ENCODE results near the gene MAGI2. TPM values are rescaled to one million over a fixed set of nuclear protein-coding genes. Genes with fewer than 3 reads are reported as not detected.

The MAGI2 gene
- total RNA-seq, 1 donor from 2014 or later: 5.4 TPM

GRCh38 chr7:78279032-78279431 is 1174.4 kb downstream of the MAGI2 start:
- no peaks in the 10 kb centered on the region for H3K9me3 ChIP-seq (ENCODE audit: insufficient read depth, low read depth, low read length)
- peak overlapping the region; percentile 73 for H3K27ac Mint-ChIP-seq (ENCODE audit: unreplicated experiment)
- H3K4me2 ChIP-seq (ENCODE audit: low read length): peak overlapping the region; percentile 50
- no peaks in the 10 kb centered on the region for H4K20me1 ChIP-seq (ENCODE audit: insufficient read depth, low read length)
- peaks cover 13% of the 10 kb centered on the region for H3K4me1 ChIP-seq (ENCODE audit: insufficient read depth, low read length)
- peaks cover 13% of the 10 kb centered on the region for H3K4me1 Mint-ChIP-seq (ENCODE audit: low read depth, unreplicated experiment)
- H3K27me3 Mint-ChIP-seq (ENCODE audit: low read depth, unreplicated experiment): no peaks in the 10 kb centered on the region
- peak overlapping the region; percentile 46 for H3K4me3 Mint-ChIP-seq (ENCODE audit: unreplicated experiment)
- no peaks in the 10 kb centered on the region for H3K36me3 ChIP-seq (ENCODE audit: insufficient read depth, low read length)
- H3K36me3 Mint-ChIP-seq (ENCODE audit: low read depth, unreplicated experiment): no peaks in the 10 kb centered on the region
- H2AFZ ChIP-seq (ENCODE audit: low read depth, low read length): no peak overlapping the region
- H3K27me3 ChIP-seq (ENCODE audit: insufficient read depth, low read length): no peaks in the 10 kb centered on the region
- no peak overlapping the region for H3K4me3 ChIP-seq (ENCODE audit: insufficient read depth, low read depth, low read length)
- H3K27ac ChIP-seq (ENCODE audit: low read depth, low read length): peak overlapping the region; percentile 34
- no peak for TF ChIP-seq EZH2 (IDR thresholded peaks at IDR 0.05; ENCODE audit: insufficient read depth, low read length)
- TF ChIP-seq, protein P1, sequence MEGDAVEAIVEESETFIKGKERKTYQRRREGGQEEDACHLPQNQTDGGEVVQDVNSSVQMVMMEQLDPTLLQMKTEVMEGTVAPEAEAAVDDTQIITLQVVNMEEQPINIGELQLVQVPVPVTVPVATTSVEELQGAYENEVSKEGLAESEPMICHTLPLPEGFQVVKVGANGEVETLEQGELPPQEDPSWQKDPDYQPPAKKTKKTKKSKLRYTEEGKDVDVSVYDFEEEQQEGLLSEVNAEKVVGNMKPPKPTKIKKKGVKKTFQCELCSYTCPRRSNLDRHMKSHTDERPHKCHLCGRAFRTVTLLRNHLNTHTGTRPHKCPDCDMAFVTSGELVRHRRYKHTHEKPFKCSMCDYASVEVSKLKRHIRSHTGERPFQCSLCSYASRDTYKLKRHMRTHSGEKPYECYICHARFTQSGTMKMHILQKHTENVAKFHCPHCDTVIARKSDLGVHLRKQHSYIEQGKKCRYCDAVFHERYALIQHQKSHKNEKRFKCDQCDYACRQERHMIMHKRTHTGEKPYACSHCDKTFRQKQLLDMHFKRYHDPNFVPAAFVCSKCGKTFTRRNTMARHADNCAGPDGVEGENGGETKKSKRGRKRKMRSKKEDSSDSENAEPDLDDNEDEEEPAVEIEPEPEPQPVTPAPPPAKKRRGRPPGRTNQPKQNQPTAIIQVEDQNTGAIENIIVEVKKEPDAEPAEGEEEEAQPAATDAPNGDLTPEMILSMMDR (IDR thresholded peaks at IDR 0.05; ENCODE audit: insufficient read depth, low read depth, low read length): no peak
- FAIRE-seq: peak; percentile 99
- DNase-seq (ENCODE audit: low read depth): peak; percentile 81
- no peaks in the 10 kb centered on the region for H3K79me2 ChIP-seq (ENCODE audit: insufficient read depth, low read length)
- H3K9me3 Mint-ChIP-seq (ENCODE audit: unreplicated experiment): peaks cover 2% of the 10 kb centered on the region
- H3K9ac ChIP-seq (ENCODE audit: low read length): peak overlapping the region; percentile 19

DNA sequence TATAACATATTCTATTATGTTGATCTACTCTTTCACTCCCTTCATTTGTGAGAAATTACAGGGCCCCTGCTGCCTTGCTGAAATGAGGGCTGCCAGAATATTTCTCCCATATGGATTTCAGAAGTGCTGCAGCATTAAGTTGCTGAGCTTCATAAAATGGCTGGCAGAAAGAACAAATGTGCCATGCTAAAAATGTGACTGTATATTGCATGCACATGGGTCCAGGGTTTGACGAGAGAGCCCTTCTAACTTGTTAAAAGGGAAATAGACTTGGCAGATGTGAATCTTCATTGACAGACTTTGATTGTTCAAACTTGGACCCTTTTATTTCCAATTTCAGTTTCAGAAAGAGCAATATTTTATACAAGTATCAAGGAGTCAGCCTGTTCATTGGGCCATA is 1186.3 kb downstream of the MAGI2 start:
- H3K36me3 Mint-ChIP-seq (ENCODE audit: low read depth, unreplicated experiment): no peaks in the 10 kb centered on the region
- Histone ChIP-seq H3K4me1 (ENCODE audit: insufficient read depth, low read length) (no peaks in the 10 kb centered on the region), H3K27ac (ENCODE audit: low read depth, low read length) (no peak overlapping the region), H3K4me2 (ENCODE audit: low read length) (no peak overlapping the region), H3K9ac (ENCODE audit: low read length) (no peak overlapping the region), H2AFZ (ENCODE audit: low read depth, low read length) (no peak overlapping the region), H3K27me3 (ENCODE audit: insufficient read depth, low read length) (no peaks in the 10 kb centered on the region), H4K20me1 (ENCODE audit: insufficient read depth, low read length) (no peaks in the 10 kb centered on the region), H3K79me2 (ENCODE audit: insufficient read depth, low read length) (no peaks in the 10 kb centered on the region), H3K4me3 (ENCODE audit: insufficient read depth, low read depth, low read length) (no peak overlapping the region), H3K9me3 (ENCODE audit: insufficient read depth, low read depth, low read length) (no peaks in the 10 kb centered on the region), H3K36me3 (ENCODE audit: insufficient read depth, low read length) (no peaks in the 10 kb centered on the region)
- FAIRE-seq: no peak
- DNase-seq (ENCODE audit: low read depth): no peak
- peaks cover 24% of the 10 kb centered on the region for H3K9me3 Mint-ChIP-seq (ENCODE audit: unreplicated experiment)
- no peaks in the 10 kb centered on the region for H3K4me1 Mint-ChIP-seq (ENCODE audit: low read depth, unreplicated experiment)
- TF ChIP-seq EZH2 (IDR thresholded peaks at IDR 0.05; ENCODE audit: insufficient read depth, low read length): no peak
- TF ChIP-seq, protein P1 (IDR thresholded peaks at IDR 0.05; ENCODE audit: insufficient read depth, low read depth, low read length): no peak
- no peaks in the 10 kb centered on the region for H3K27me3 Mint-ChIP-seq (ENCODE audit: low read depth, unreplicated experiment)
- no peak overlapping the region for H3K27ac Mint-ChIP-seq (ENCODE audit: unreplicated experiment)
- no peak overlapping the region for H3K4me3 Mint-ChIP-seq (ENCODE audit: unreplicated experiment)

GRCh38 chr7:78265486-78265885 is 1188.0 kb downstream of the MAGI2 start:
- H3K4me2 ChIP-seq (ENCODE audit: low read length): no peak overlapping the region
- no peaks in the 10 kb centered on the region for H3K27me3 Mint-ChIP-seq (ENCODE audit: low read depth, unreplicated experiment)
- H3K9me3 ChIP-seq (ENCODE audit: insufficient read depth, low read depth, low read length): no peaks in the 10 kb centered on the region
- no peaks in the 10 kb centered on the region for H3K79me2 ChIP-seq (ENCODE audit: insufficient read depth, low read length)
- H2AFZ ChIP-seq (ENCODE audit: low read depth, low read length): no peak overlapping the region
- no peaks in the 10 kb centered on the region for H3K36me3 ChIP-seq (ENCODE audit: insufficient read depth, low read length)
- FAIRE-seq: no peak
- H3K27ac Mint-ChIP-seq (ENCODE audit: unreplicated experiment): no peak overlapping the region
- no peaks in the 10 kb centered on the region for H4K20me1 ChIP-seq (ENCODE audit: insufficient read depth, low read length)
- H3K27ac ChIP-seq (ENCODE audit: low read depth, low read length): no peak overlapping the region
- H3K9me3 Mint-ChIP-seq (ENCODE audit: unreplicated experiment): peaks cover 12% of the 10 kb centered on the region
- DNase-seq (ENCODE audit: low read depth): no peak
- TF ChIP-seq EZH2 (IDR thresholded peaks at IDR 0.05; ENCODE audit: insufficient read depth, low read length): no peak
- TF ChIP-seq, protein P1 (IDR thresholded peaks at IDR 0.05; ENCODE audit: insufficient read depth, low read depth, low read length): no peak
- H3K9ac ChIP-seq (ENCODE audit: low read length): no peak overlapping the region
- H3K4me1 ChIP-seq (ENCODE audit: insufficient read depth, low read length): no peaks in the 10 kb centered on the region
- no peaks in the 10 kb centered on the region for H3K27me3 ChIP-seq (ENCODE audit: insufficient read depth, low read length)
- H3K4me1 Mint-ChIP-seq (ENCODE audit: low read depth, unreplicated experiment): peaks cover 5% of the 10 kb centered on the region
- no peak overlapping the region for H3K4me3 Mint-ChIP-seq (ENCODE audit: unreplicated experiment)
- no peak overlapping the region for H3K4me3 ChIP-seq (ENCODE audit: insufficient read depth, low read depth, low read length)
- no peaks in the 10 kb centered on the region for H3K36me3 Mint-ChIP-seq (ENCODE audit: low read depth, unreplicated experiment)

All from astrocyte (in vitro differentiated cells and primary cell).